ENCODE results near the gene PDE6H.

DNA sequence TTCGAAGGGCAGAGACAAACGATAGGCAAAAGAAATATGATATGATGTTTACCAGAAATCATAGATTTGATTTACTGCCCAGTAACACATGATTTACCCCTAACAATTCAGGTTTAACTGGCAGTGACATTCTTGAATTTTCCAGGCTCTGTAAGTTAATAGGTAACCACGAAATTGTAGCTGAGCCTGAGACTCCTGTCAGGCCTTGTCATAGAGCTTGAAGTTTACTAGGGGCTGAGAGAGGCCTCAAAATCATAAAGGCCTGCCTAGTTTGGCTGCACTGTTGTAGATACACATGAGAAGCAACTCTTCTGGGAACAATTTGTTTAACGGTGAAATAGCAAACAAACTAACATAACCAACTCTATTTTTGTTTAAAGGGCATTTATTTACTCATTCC is 37.8 kb upstream of the PDE6H start:
- TF ChIP-seq SP1 (IDR thresholded peaks at IDR 0.05; ENCODE audit: low read depth, low read length) (no peak), CBX5 (IDR thresholded peaks at IDR 0.05; ENCODE audit: low read depth) (no peak), EP300 (IDR thresholded peaks at IDR 0.05; ENCODE audit: borderline replicate concordance in 1 of 2, control insufficient read depth in 1 of 2, low read depth in 2 of 2, low read length in 2 of 2) (no peak), YY1 (IDR thresholded peaks at IDR 0.05; ENCODE audit: low read depth, low read length) (no peak), POLR2A (IDR thresholded peaks at IDR 0.05; ENCODE audit: low read depth, low read length) (no peak), HCFC1 (IDR thresholded peaks at IDR 0.05; ENCODE audit: low read length) (no peak)
- TF ChIP-seq, protein P1, sequence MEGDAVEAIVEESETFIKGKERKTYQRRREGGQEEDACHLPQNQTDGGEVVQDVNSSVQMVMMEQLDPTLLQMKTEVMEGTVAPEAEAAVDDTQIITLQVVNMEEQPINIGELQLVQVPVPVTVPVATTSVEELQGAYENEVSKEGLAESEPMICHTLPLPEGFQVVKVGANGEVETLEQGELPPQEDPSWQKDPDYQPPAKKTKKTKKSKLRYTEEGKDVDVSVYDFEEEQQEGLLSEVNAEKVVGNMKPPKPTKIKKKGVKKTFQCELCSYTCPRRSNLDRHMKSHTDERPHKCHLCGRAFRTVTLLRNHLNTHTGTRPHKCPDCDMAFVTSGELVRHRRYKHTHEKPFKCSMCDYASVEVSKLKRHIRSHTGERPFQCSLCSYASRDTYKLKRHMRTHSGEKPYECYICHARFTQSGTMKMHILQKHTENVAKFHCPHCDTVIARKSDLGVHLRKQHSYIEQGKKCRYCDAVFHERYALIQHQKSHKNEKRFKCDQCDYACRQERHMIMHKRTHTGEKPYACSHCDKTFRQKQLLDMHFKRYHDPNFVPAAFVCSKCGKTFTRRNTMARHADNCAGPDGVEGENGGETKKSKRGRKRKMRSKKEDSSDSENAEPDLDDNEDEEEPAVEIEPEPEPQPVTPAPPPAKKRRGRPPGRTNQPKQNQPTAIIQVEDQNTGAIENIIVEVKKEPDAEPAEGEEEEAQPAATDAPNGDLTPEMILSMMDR (IDR thresholded peaks at IDR 0.05 in 2 of 3, conservative IDR thresholded peaks at IDR 0.05 in 1 of 3; ENCODE audit: control insufficient read depth in 2 of 3, extremely low read depth in 1 of 3, insufficient read depth in 1 of 3, low read depth in 3 of 3, low read length in 3 of 3), result no peak
- TF ChIP-seq, protein P2, sequence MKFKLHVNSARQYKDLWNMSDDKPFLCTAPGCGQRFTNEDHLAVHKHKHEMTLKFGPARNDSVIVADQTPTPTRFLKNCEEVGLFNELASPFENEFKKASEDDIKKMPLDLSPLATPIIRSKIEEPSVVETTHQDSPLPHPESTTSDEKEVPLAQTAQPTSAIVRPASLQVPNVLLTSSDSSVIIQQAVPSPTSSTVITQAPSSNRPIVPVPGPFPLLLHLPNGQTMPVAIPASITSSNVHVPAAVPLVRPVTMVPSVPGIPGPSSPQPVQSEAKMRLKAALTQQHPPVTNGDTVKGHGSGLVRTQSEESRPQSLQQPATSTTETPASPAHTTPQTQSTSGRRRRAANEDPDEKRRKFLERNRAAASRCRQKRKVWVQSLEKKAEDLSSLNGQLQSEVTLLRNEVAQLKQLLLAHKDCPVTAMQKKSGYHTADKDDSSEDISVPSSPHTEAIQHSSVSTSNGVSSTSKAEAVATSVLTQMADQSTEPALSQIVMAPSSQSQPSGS (IDR thresholded peaks at IDR 0.05; ENCODE audit: low read length), result no peak
